Fibroblast of upper back skin (primary cell): ENCODE measurements around the gene STK11.

Source experiments
- DNase-seq: peaks from one replicate; pipeline ENCODE4 v3.0.0-alpha.2; 2013

STK11 gene

GRCh38 chr19:1226522-1227303, 21.1 kb downstream of the STK11 start:
- no peak for DNase-seq

- DNase-seq = no peak
Measured at GRCh38 chr19:1227304-1228054, 21.9 kb downstream of the STK11 start.

GRCh38 chr19:1228161-1228957, 22.8 kb downstream of the STK11 start:
- no peak for DNase-seq

- DNase-seq = no peak
Measured at GRCh38 chr19:1229056-1229923, 23.7 kb downstream of the STK11 start.

GRCh38 chr19:1229924-1230782, 24.6 kb downstream of the STK11 start:
- DNase-seq = no peak

- DNase-seq = no peak
Measured at GRCh38 chr19:1230783-1231489, 25.4 kb downstream of the STK11 start.

GRCh38 chr19:1231729-1232637, 26.4 kb downstream of the STK11 start:
- no peak for DNase-seq

- DNase-seq = peak; percentile 59
Measured at GRCh38 chr19:1232652-1233072, 27.1 kb downstream of the STK11 start.

GRCh38 chr19:1233115-1233667, 27.6 kb downstream of the STK11 start:
- no peak for DNase-seq

GRCh38 chr19:1234051-1234954, 28.7 kb downstream of the STK11 start:
- no peak for DNase-seq

- no peak for DNase-seq
Measured at GRCh38 chr19:1234955-1235380, 29.4 kb downstream of the STK11 start.

GRCh38 chr19:1235625-1236538, 30.3 kb downstream of the STK11 start:
- DNase-seq = peak; percentile 47

- DNase-seq = no peak
Measured at GRCh38 chr19:1236576-1236975, 31.0 kb downstream of the STK11 start.

- DNase-seq = no peak
Measured at GRCh38 chr19:1237027-1237659, 31.6 kb downstream of the STK11 start.

GRCh38 chr19:1237754-1238368, 32.3 kb downstream of the STK11 start, which contains the start of gene CBARP:
Gene CBARP, minus strand, starts transcription at chr19:1238005. Its CDS starts 1,905 bp downstream, at chr19:1236100.
- DNase-seq = peak; percentile 37
